ENCODE data around the gene HSFX4.
A peak's percentile ranks its signal among the peaks of the same experiment; 100 is the strongest.
"Not testable (repeated sequence)": the region's sequence is repeated elsewhere in the genome, so short reads cannot be mapped to it uniquely, and the experiment has no call there.

HSFX4 gene

GRCh38 chrX:149929400-149929799, at the start of gene HSFX4:
Gene HSFX4, plus strand, starts transcription at chrX:149929573. Its CDS starts 72 bp downstream, at chrX:149929645.
- not testable (repeated sequence) for DNase-seq

- no peak for DNase-seq
Measured at GRCh38 chrX:149881081-149881711, 48.2 kb upstream of the HSFX4 start, which contains the start of gene MAGEA8. Gene MAGEA8, plus strand, starts transcription at chrX:149881183. Its CDS starts 3,090 bp downstream, at chrX:149884273.

- DNase-seq: not testable (repeated sequence)
Measured at GRCh38 chrX:149890828-149891227, 38.5 kb upstream of the HSFX4 start.

- no peak for DNase-seq
Measured at GRCh38 chrX:149898554-149898953, 30.8 kb upstream of the HSFX4 start.

GRCh38 chrX:149903889-149904748, 25.3 kb upstream of the HSFX4 start:
- no peak for DNase-seq

- DNase-seq: no peak
Measured at GRCh38 chrX:149908308-149908707, 21.1 kb upstream of the HSFX4 start.

- no peak for DNase-seq
Measured at GRCh38 chrX:149908727-149909126, 20.6 kb upstream of the HSFX4 start.

- DNase-seq: no peak
Measured at GRCh38 chrX:149909324-149910177, 19.8 kb upstream of the HSFX4 start.

GRCh38 chrX:149910178-149910695, 19.1 kb upstream of the HSFX4 start:
- DNase-seq: no peak

- no peak for DNase-seq
Measured at GRCh38 chrX:149916745-149917392, 12.5 kb upstream of the HSFX4 start.

GRCh38 chrX:149923836-149924235, 5.5 kb upstream of the HSFX4 start:
- not testable (repeated sequence) for DNase-seq

GRCh38 chrX:149924434-149924833, 4.9 kb upstream of the HSFX4 start:
- not testable (repeated sequence) for DNase-seq

GRCh38 chrX:149927245-149927963, 2.0 kb upstream of the HSFX4 start:
- DNase-seq: not testable (repeated sequence)

- not testable (repeated sequence) for DNase-seq
Measured at GRCh38 chrX:149927964-149928258, 1.5 kb upstream of the HSFX4 start.

- not testable (repeated sequence) for DNase-seq
Measured at GRCh38 chrX:149928635-149929034, 738 bp upstream of the HSFX4 start.

GRCh38 chrX:149931355-149931754, 2.0 kb downstream of the HSFX4 start:
- not testable (repeated sequence) for DNase-seq

- DNase-seq: not testable (repeated sequence)
Measured at GRCh38 chrX:149932150-149932549, 2.8 kb downstream of the HSFX4 start.

- not testable (repeated sequence) for DNase-seq
Measured at GRCh38 chrX:149932970-149933369, 3.6 kb downstream of the HSFX4 start.

- not testable (repeated sequence) for DNase-seq
Measured at GRCh38 chrX:149933547-149933946, 4.2 kb downstream of the HSFX4 start.

GRCh38 chrX:149937328-149937727, 8.0 kb downstream of the HSFX4 start:
- not testable (repeated sequence) for DNase-seq

GRCh38 chrX:149937871-149938426, 8.6 kb downstream of the HSFX4 start:
- peak; percentile 9 for DNase-seq
